Peyer's patch (tissue), 4 donors: ENCODE measurements around the gene NXNL1. TPM values are rescaled to one million over a fixed set of nuclear protein-coding genes. Genes with fewer than 3 reads are reported as not detected.

Experiments
- DNase-seq, 3 donors: peaks; one replicate each; pipeline ENCODE4 v3.0.0-alpha.2; 2017 to 2019
- H3K27ac ChIP-seq, 4 donors: fragments of 200-600 bp; sonication (generic); one replicate each; pipeline ENCODE4 v1.5.1; 2016 to 2019
- H3K27me3 ChIP-seq, 2 donors: fragments of 200-600 bp; sonication (generic); one replicate each; pipeline ENCODE4 v1.5.1; 2019
- H3K36me3 ChIP-seq, 3 donors: fragments of 200-600 bp; sonication (generic); one replicate each; pipeline ENCODE4 v1.5.1; 2016 to 2019
- H3K4me1 ChIP-seq, 4 donors: fragments of 200-600 bp; sonication (generic); one replicate each; pipeline ENCODE4 v1.5.1; 2016 to 2019
- H3K4me3 ChIP-seq, 4 donors: fragments of 200-600 bp; sonication (generic); 1 replicate in 3 of 4; 2 replicates in 1 of 4; pipeline ENCODE4 v1.5.1; 2016 to 2019; ENCODE audit warnings: mild to moderate bottlenecking in 1 of 4
- H3K9me3 ChIP-seq, 4 donors: fragments of 200-600 bp; sonication (generic); one replicate each; pipeline ENCODE4 v1.5.1; 2016 to 2019; ENCODE audit warnings: mild to moderate bottlenecking in 1 of 4
- CTCF ChIP-seq, 6 experiments: fragments of 450-650 bp in 4 of 6; fragments of 200-600 bp in 2 of 6; sonication (generic) in 1 of 6; IDR thresholded peaks; one replicate each; pipeline ENCODE4 v1.5.1; 2017 to 2019; ENCODE audit warnings: antibody characterized with exemption in 6 of 6, mild to moderate bottlenecking in 3 of 6, moderate library complexity in 1 of 6
- POLR2A ChIP-seq, 2 donors: fragments of 450-650 bp; IDR thresholded peaks; one replicate each; pipeline ENCODE4 v1.5.1; 2017; ENCODE audit warnings: antibody characterized with exemption in 2 of 2, mild to moderate bottlenecking in 2 of 2, moderate library complexity in 2 of 2
- total RNA-seq, 4 donors: library from RNA; depleted of rRNA; stranded (reverse); fragments of >200 nt; gene quantifications; one replicate each; pipeline ENCODE4 v1.1.0, GENCODE V29; 2016

The NXNL1 gene
- total RNA-seq, 4 donors from 2014 or later: not detected

GRCh38 chr19:17447704-17448130 lies 13.0 kb downstream of the NXNL1 start:
- Histone ChIP-seq H3K4me1 (peaks cover 3 to 8% (median 5%) of the 10 kb centered on the region in 4 donors), H3K36me3 (no peaks in the 10 kb centered on the region), H3K4me3 (peak overlapping the region in 3 of 4 donors; percentile 41 to 57 (median 47)), H3K27me3 (peaks cover 0 to 4% of the 10 kb centered on the region in 2 donors), H3K27ac (no peak overlapping the region), H3K9me3 (no peaks in the 10 kb centered on the region)
- no peak for DNase-seq
- no peak for TF ChIP-seq POLR2A (IDR thresholded peaks at IDR 0.05)
- no peak for TF ChIP-seq CTCF (IDR thresholded peaks at IDR 0.05)

- H3K27me3 ChIP-seq: peaks cover 0 to 4% of the 10 kb centered on the region in 2 donors
- H3K27ac ChIP-seq: no peak overlapping the region
- no peaks in the 10 kb centered on the region for H3K9me3 ChIP-seq
- DNase-seq: no peak
- H3K4me3 ChIP-seq: no peak overlapping the region
- H3K36me3 ChIP-seq: no peaks in the 10 kb centered on the region
- H3K4me1 ChIP-seq: peaks cover 3 to 8% (median 5%) of the 10 kb centered on the region in 4 donors
- TF ChIP-seq POLR2A (IDR thresholded peaks at IDR 0.05): no peak
- no peak for TF ChIP-seq CTCF (IDR thresholded peaks at IDR 0.05)
Measured at GRCh38 chr19:17445526-17446165, 15.1 kb downstream of the NXNL1 start.

DNA sequence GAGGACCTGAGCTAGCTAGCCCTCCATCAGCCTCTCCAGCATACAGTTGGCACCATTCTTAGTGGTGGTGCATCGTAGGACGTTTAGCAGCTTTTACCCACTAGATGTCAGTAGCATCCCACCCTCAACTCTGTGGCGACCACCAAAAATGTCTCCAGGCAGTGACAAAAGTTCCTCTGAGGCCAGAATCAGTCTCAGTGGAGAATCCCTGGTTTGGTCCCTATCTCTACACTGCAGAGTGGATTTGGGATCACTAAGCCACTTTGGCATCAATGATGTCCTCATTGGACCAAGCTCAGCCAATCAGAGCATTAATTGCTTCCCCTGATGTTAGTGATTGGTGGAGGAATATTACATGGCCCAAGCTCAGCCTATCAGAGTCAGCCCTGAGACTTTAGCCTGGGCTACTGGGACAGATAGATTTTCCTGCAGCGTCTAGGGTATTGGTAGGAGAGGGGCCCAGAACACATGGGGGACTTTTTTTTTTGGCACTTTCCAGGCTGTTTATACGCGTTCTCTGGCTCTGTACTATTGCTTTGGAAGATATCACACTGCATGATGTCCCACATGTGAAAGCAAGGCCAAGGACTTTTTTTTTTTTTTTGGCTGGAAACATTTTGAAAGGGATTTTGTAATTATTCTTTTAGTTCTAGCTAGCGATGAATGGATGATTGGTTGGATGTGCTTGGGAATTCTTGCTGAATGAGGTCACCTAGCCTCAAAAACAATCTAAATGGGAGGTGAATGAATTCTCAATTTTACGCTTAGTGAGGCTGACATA lies 19.3 kb downstream of the NXNL1 start:
- Histone ChIP-seq H3K27ac (no peak overlapping the region), H3K36me3 (no peaks in the 10 kb centered on the region), H3K27me3 (no peaks in the 10 kb centered on the region), H3K9me3 (no peaks in the 10 kb centered on the region), H3K4me3 (no peak overlapping the region), H3K4me1 (no peaks in the 10 kb centered on the region)
- DNase-seq: no peak
- TF ChIP-seq POLR2A (IDR thresholded peaks at IDR 0.05) (no peak), CTCF (IDR thresholded peaks at IDR 0.05) (peak in 4 of 6 experiments; percentile 21 to 40 (median 36))

DNA sequence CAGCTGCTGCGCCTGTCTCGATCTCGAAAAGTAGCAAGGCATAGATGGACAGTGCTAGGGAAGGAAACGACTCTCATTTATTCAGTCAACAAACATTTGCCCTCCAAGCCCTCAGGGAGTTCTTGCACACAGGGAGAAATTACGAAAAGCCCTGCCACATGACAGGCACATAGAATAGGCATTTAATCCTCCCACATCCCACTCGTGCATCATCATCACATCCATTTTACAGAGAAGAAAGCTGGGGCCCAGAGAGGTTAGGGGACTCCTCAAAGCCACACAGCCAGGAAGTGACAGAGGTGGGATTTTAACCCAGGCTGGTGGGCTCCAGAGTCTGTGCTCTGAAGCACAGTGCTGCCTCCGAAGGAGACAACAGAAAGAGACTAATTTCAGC lies 23.9 kb downstream of the NXNL1 start:
- Histone ChIP-seq H3K27me3 (no peaks in the 10 kb centered on the region), H3K9me3 (no peaks in the 10 kb centered on the region), H3K27ac (no peak overlapping the region), H3K4me3 (no peak overlapping the region), H3K4me1 (no peaks in the 10 kb centered on the region), H3K36me3 (no peaks in the 10 kb centered on the region)
- no peak for DNase-seq
- no peak for TF ChIP-seq CTCF (IDR thresholded peaks at IDR 0.05)
- TF ChIP-seq POLR2A (IDR thresholded peaks at IDR 0.05): no peak

GRCh38 chr19:17436094-17436873 lies 24.4 kb downstream of the NXNL1 start:
- Histone ChIP-seq H3K9me3 (no peaks in the 10 kb centered on the region), H3K27ac (no peak overlapping the region), H3K4me3 (no peak overlapping the region), H3K36me3 (no peaks in the 10 kb centered on the region), H3K4me1 (no peaks in the 10 kb centered on the region), H3K27me3 (no peaks in the 10 kb centered on the region)
- no peak for DNase-seq
- TF ChIP-seq CTCF (IDR thresholded peaks at IDR 0.05) (no peak), POLR2A (IDR thresholded peaks at IDR 0.05) (no peak)
